Activated naive CD8-positive, alpha-beta T cell treated with anti-CD3 and anti-CD28 coated beads, Interleukin-2, amount 10 ng/mL, durations not matched to agents 7 days and 5 days (primary cell): Measurements from ENCODE around the gene CRIP3. TPM values are rescaled to one million over a fixed set of nuclear protein-coding genes. Genes with fewer than 3 reads are reported as not detected.
A peak's percentile ranks its signal among the peaks of the same experiment; 100 is the strongest.
"Not testable (repeated sequence)": the region's sequence is repeated elsewhere in the genome, so short reads cannot be mapped to it uniquely, and the experiment has no call there.

Source experiments
- ATAC-seq: fragments of 150-1000 bp; cut with Tn5 transposase; one replicate; pipeline ENCODE4 v1.10.0; 2021; ENCODE audit warnings: low read depth, moderate library complexity
- POLR2A ChIA-PET: fragments of 350-600 bp; sonication (Branson Sonifier 250); formaldehyde crosslinking; loops from one replicate; lab custom pipeline; 2021; ENCODE audit warnings: antibody characterized with exemption; lab: Charles Lee
- DNase-seq: peaks from one replicate; pipeline ENCODE4 v3.0.0; 2021
- H3K27ac Mint-ChIP-seq: one replicate; pipeline ENCODE4 v1.8.0; 2022; ENCODE audit warnings: mild to moderate bottlenecking, mixed read lengths
- H3K27me3 Mint-ChIP-seq: one replicate; pipeline ENCODE4 v1.8.0; 2022; ENCODE audit warnings: mild to moderate bottlenecking, moderate library complexity, mixed read lengths
- H3K36me3 Mint-ChIP-seq: one replicate; pipeline ENCODE4 v1.8.0; 2021; ENCODE audit warnings: mild to moderate bottlenecking, mixed read lengths
- H3K4me1 Mint-ChIP-seq: one replicate; pipeline ENCODE4 v1.8.0; 2021; ENCODE audit warnings: mixed read lengths
- H3K4me3 Mint-ChIP-seq: one replicate; pipeline ENCODE4 v1.8.0; 2022; ENCODE audit warnings: mild to moderate bottlenecking, moderate library complexity, mixed read lengths
- H3K9me3 Mint-ChIP-seq: one replicate; pipeline ENCODE4 v1.8.0; 2021; ENCODE audit warnings: mixed read lengths
- total RNA-seq, 2 experiments: library from RNA; stranded (reverse); gene quantifications; one replicate each; pipeline ENCODE4 v1.2.3, GENCODE V29; 2021

The CRIP3 gene
- total RNA-seq, 2 experiments from 2014 or later: 0.47 to 0.62 TPM

- POLR2A ChIA-PET: interaction anchor here (0.6 kb wide), 1 partner anchor 173 kb away, joined by 3 read pairs; no protein-coding TSS in a partner anchor
- Mint-ChIP-seq H3K4me1 (peaks cover 9% of the 10 kb centered on the region), H3K4me3 (no peak overlapping the region), H3K27me3 (no peaks in the 10 kb centered on the region), H3K36me3 (no peaks in the 10 kb centered on the region), H3K27ac (no peak overlapping the region), H3K9me3 (no peaks in the 10 kb centered on the region)
- no peak for DNase-seq
- no peak for ATAC-seq
Observed at GRCh38 chr6:43328528-43328927, 19.9 kb upstream of the CRIP3 start.

GRCh38 chr6:43325876-43326275 lies 17.2 kb upstream of the CRIP3 start:
- ATAC-seq (no peak), DNase-seq (no peak)
- Mint-ChIP-seq H3K4me1 (no peaks in the 10 kb centered on the region), H3K27me3 (peaks cover 7% of the 10 kb centered on the region), H3K4me3 (no peak overlapping the region), H3K27ac (no peak overlapping the region), H3K9me3 (no peaks in the 10 kb centered on the region), H3K36me3 (no peaks in the 10 kb centered on the region)
- POLR2A ChIA-PET: no interaction called here

- POLR2A ChIA-PET: no interaction called here
- H3K4me1 Mint-ChIP-seq: peaks cover 5% of the 10 kb centered on the region
- no peaks in the 10 kb centered on the region for H3K36me3 Mint-ChIP-seq
- no peak for ATAC-seq
- no peak for DNase-seq
- no peak overlapping the region for H3K4me3 Mint-ChIP-seq
- H3K27me3 Mint-ChIP-seq: peaks cover 9% of the 10 kb centered on the region
- H3K9me3 Mint-ChIP-seq: no peaks in the 10 kb centered on the region
- no peak overlapping the region for H3K27ac Mint-ChIP-seq
Observed at GRCh38 chr6:43318011-43318410, 9.4 kb upstream of the CRIP3 start.

- H3K27ac Mint-ChIP-seq: no peak overlapping the region
- ATAC-seq: no peak
- peaks cover 9% of the 10 kb centered on the region for H3K4me1 Mint-ChIP-seq
- H3K4me3 Mint-ChIP-seq: no peak overlapping the region
- no peak for DNase-seq
- no peaks in the 10 kb centered on the region for H3K9me3 Mint-ChIP-seq
- H3K27me3 Mint-ChIP-seq: peaks cover 8% of the 10 kb centered on the region
- POLR2A ChIA-PET: interaction anchor here (0.5 kb wide), 1 partner anchor 84 kb away, joined by 4 read pairs; no protein-coding TSS in a partner anchor
- no peaks in the 10 kb centered on the region for H3K36me3 Mint-ChIP-seq
Observed at GRCh38 chr6:43313813-43314212, 5.2 kb upstream of the CRIP3 start.

- POLR2A ChIA-PET: no interaction called here
- ATAC-seq (no peak), DNase-seq (no peak)
- Mint-ChIP-seq H3K36me3 (no peaks in the 10 kb centered on the region), H3K27me3 (peaks cover 12% of the 10 kb centered on the region), H3K4me3 (no peak overlapping the region), H3K9me3 (no peaks in the 10 kb centered on the region), H3K4me1 (peaks cover 9% of the 10 kb centered on the region), H3K27ac (no peak overlapping the region)
Observed at GRCh38 chr6:43311666-43312065, 3.0 kb upstream of the CRIP3 start.

- Mint-ChIP-seq H3K27me3 (peaks cover 12% of the 10 kb centered on the region), H3K4me1 (peaks cover 7% of the 10 kb centered on the region), H3K36me3 (no peaks in the 10 kb centered on the region), H3K4me3 (no peak overlapping the region), H3K27ac (no peak overlapping the region), H3K9me3 (no peaks in the 10 kb centered on the region)
- ATAC-seq (no peak), DNase-seq (no peak)
- POLR2A ChIA-PET: no interaction called here
Observed at GRCh38 chr6:43310624-43311023, 2.0 kb upstream of the CRIP3 start.

- peaks cover 4% of the 10 kb centered on the region for H3K4me1 Mint-ChIP-seq
- DNase-seq (no peak), ATAC-seq (no peak)
- no peak overlapping the region for H3K27ac Mint-ChIP-seq
- POLR2A ChIA-PET: interaction anchor here (1.2 kb wide), 1 partner anchor 170 kb away, joined by 3 read pairs; no protein-coding TSS in a partner anchor
- no peaks in the 10 kb centered on the region for H3K36me3 Mint-ChIP-seq
- no peak overlapping the region for H3K4me3 Mint-ChIP-seq
- no peaks in the 10 kb centered on the region for H3K9me3 Mint-ChIP-seq
- H3K27me3 Mint-ChIP-seq: peaks cover 12% of the 10 kb centered on the region
Observed at GRCh38 chr6:43310134-43310533, 1.5 kb upstream of the CRIP3 start.

- no peak for ATAC-seq
Observed at GRCh38 chr6:43308990-43309477, 408 bp upstream of the CRIP3 start.

GRCh38 chr6:43307451-43308100 lies 1.1 kb downstream of the CRIP3 start:
- no peaks in the 10 kb centered on the region for H3K9me3 Mint-ChIP-seq
- no peak overlapping the region for H3K4me3 Mint-ChIP-seq
- H3K27ac Mint-ChIP-seq: no peak overlapping the region

More at GRCh38 chr6:43308990-43309477, 408 bp upstream of the CRIP3 start:
- Mint-ChIP-seq H3K4me1 (peaks cover 4% of the 10 kb centered on the region), H3K27ac (no peak overlapping the region), H3K9me3 (no peaks in the 10 kb centered on the region), H3K27me3 (peaks cover 10% of the 10 kb centered on the region), H3K36me3 (no peaks in the 10 kb centered on the region), H3K4me3 (peak overlapping the region; percentile 82)
- POLR2A ChIA-PET: interaction anchor here (1.2 to 1.5 kb wide), 3 partner anchors 89 to 325 kb away, joined by 3 to 5 read pairs (median 3); partner anchors contain the start of gene PPP2R5D
- DNase-seq: no peak

GRCh38 chr6:43306086-43306485 lies 2.5 kb downstream of the CRIP3 start:
- ATAC-seq: no peak
- Mint-ChIP-seq H3K9me3 (no peaks in the 10 kb centered on the region), H3K27ac (no peak overlapping the region), H3K4me3 (no peak overlapping the region), H3K4me1 (peaks cover 3% of the 10 kb centered on the region), H3K27me3 (peaks cover 6% of the 10 kb centered on the region), H3K36me3 (no peaks in the 10 kb centered on the region)
- POLR2A ChIA-PET: no interaction called here
- no peak for DNase-seq

More at GRCh38 chr6:43307451-43308100, 1.1 kb downstream of the CRIP3 start:
- no peak for DNase-seq
- no peaks in the 10 kb centered on the region for H3K36me3 Mint-ChIP-seq
- H3K4me1 Mint-ChIP-seq: peaks cover 3% of the 10 kb centered on the region
- POLR2A ChIA-PET: interaction anchor here (1.4 to 1.5 kb wide), 2 partner anchors 90 to 324 kb away, joined by 3 to 5 read pairs; partner anchors contain the start of gene PPP2R5D
- ATAC-seq: no peak
- peaks cover 8% of the 10 kb centered on the region for H3K27me3 Mint-ChIP-seq

- no peak overlapping the region for H3K27ac Mint-ChIP-seq
- H3K4me3 Mint-ChIP-seq: no peak overlapping the region
- POLR2A ChIA-PET: no interaction called here
- ATAC-seq (no peak), DNase-seq (no peak)
- peaks cover 7% of the 10 kb centered on the region for H3K27me3 Mint-ChIP-seq
- H3K9me3 Mint-ChIP-seq: no peaks in the 10 kb centered on the region
- no peaks in the 10 kb centered on the region for H3K36me3 Mint-ChIP-seq
- peaks cover 4% of the 10 kb centered on the region for H3K4me1 Mint-ChIP-seq
Observed at GRCh38 chr6:43304882-43305281, 3.7 kb downstream of the CRIP3 start.

- H3K27me3 Mint-ChIP-seq: peaks cover 8% of the 10 kb centered on the region
- POLR2A ChIA-PET: no interaction called here
- no peaks in the 10 kb centered on the region for H3K9me3 Mint-ChIP-seq
- no peak overlapping the region for H3K27ac Mint-ChIP-seq
- H3K36me3 Mint-ChIP-seq: no peaks in the 10 kb centered on the region
- no peak for ATAC-seq
- no peak overlapping the region for H3K4me3 Mint-ChIP-seq
- H3K4me1 Mint-ChIP-seq: peaks cover 4% of the 10 kb centered on the region
- DNase-seq: no peak
Observed at GRCh38 chr6:43304361-43304760, 4.3 kb downstream of the CRIP3 start.

- peaks cover 8% of the 10 kb centered on the region for H3K27me3 Mint-ChIP-seq
- H3K36me3 Mint-ChIP-seq: no peaks in the 10 kb centered on the region
- no peak for ATAC-seq
- H3K27ac Mint-ChIP-seq: no peak overlapping the region
- POLR2A ChIA-PET: no interaction called here
- H3K4me1 Mint-ChIP-seq: peaks cover 2% of the 10 kb centered on the region
- DNase-seq: no peak
- no peaks in the 10 kb centered on the region for H3K9me3 Mint-ChIP-seq
- no peak overlapping the region for H3K4me3 Mint-ChIP-seq
Observed at GRCh38 chr6:43303751-43304331, 4.8 kb downstream of the CRIP3 start.

GRCh38 chr6:43303006-43303405 lies 5.6 kb downstream of the CRIP3 start:
- H3K36me3 Mint-ChIP-seq, H3K27ac Mint-ChIP-seq, POLR2A ChIA-PET, H3K9me3 Mint-ChIP-seq, DNase-seq, H3K27me3 Mint-ChIP-seq, H3K4me3 Mint-ChIP-seq, ATAC-seq, H3K4me1 Mint-ChIP-seq: not testable (repeated sequence)
